HCT116 (cell line): ENCODE data around the gene GDF10. TPM values are rescaled to one million over a fixed set of nuclear protein-coding genes. Genes with fewer than 3 reads are reported as not detected.

Experiments
- ATAC-seq: fragments of 200-7000 bp; cut with Tn5 transposase; 2 replicates; pipeline ENCODE4 v1.9.1; 2020; ENCODE audit warnings: mild to moderate bottlenecking, moderate library complexity
- BruUV-seq: library from RNA; stranded (reverse); fragments of 400-500 nt; replicated peaks from 2 replicates; lab custom pipeline; 2021; lab: Mats Ljungman, UMichigan
- CTCF ChIA-PET: fragments of 300-600 bp; sonication (Branson Sonifier 250); formaldehyde crosslinking; loops from one replicate; lab custom pipeline; 2021; ENCODE audit warnings: antibody characterized with exemption; lab: Charles Lee
- POLR2A ChIA-PET: fragments of 300-600, 350-600 bp; sonication (Branson Sonifier 250); formaldehyde crosslinking; loops from one replicate; lab custom pipeline; 2021; ENCODE audit warnings: antibody characterized with exemption; lab: Charles Lee
- RAD21 ChIA-PET, 2 experiments: fragments of 300-600 bp; sonication (Branson Sonifier 250); formaldehyde crosslinking; loops; one replicate each; lab custom pipeline; 2023; ENCODE audit warnings: low total read pairs in 2 of 2; ENCODE audit not compliant: uncharacterized antibody in 2 of 2, unreplicated experiment in 2 of 2, low non-redundant PET in 1 of 2; lab: Charles Lee
- DNase-seq: peaks from one replicate; pipeline ENCODE4 v3.0.0-alpha.2; 2010; ENCODE audit warnings: low read depth, low spot score
- H2AFZ ChIP-seq: fragments of 200-600 bp; shearing (Covaris generic), sonication (generic); 2 replicates; pipeline ENCODE4 v1.6.1; 2017; ENCODE audit warnings: low read depth, mixed run types, mixed read lengths, antibody characterized with exemption, low read length; ENCODE audit not compliant: poor library complexity, severe bottlenecking
- H3K27ac ChIP-seq: 2 replicates; pipeline ENCODE4 v1.5.1; 2012; ENCODE audit warnings: low read depth, low read length
- H3K27me3 ChIP-seq: fragments of 200-600 bp; sonication (generic); 2 replicates; pipeline ENCODE4 v1.6.1; 2016; ENCODE audit warnings: mixed run types, low read length, mixed read lengths; ENCODE audit not compliant: insufficient read depth
- H3K36me3 ChIP-seq, 2 experiments: fragments of 200-500 bp in 1 of 2; fragments of 200-600 bp in 1 of 2; sonication (Bioruptor generic) in 1 of 2; sonication (generic) in 1 of 2; 2 replicates each; pipeline versions ENCODE4 v1.5.1 to v1.6.1; 2014 to 2016; ENCODE audit warnings: low read length in 2 of 2, inconsistent platforms in 1 of 2, mixed read lengths in 1 of 2, mixed run types in 1 of 2; ENCODE audit not compliant: insufficient read depth in 2 of 2, control insufficient read depth in 1 of 2
- H3K4me1 ChIP-seq, 2 experiments: fragments of 200-600 bp in 1 of 2; sonication (generic) in 1 of 2; 2 replicates each; pipeline versions ENCODE4 v1.5.1 to v1.6.1; 2012 to 2017; ENCODE audit warnings: low read length in 2 of 2, inconsistent platforms in 1 of 2, mild to moderate bottlenecking in 1 of 2, mixed read lengths in 1 of 2, mixed run types in 1 of 2, moderate library complexity in 1 of 2; ENCODE audit not compliant: insufficient read depth in 2 of 2, control insufficient read depth in 1 of 2
- H3K4me2 ChIP-seq: fragments of 200-600 bp; sonication (generic); 2 replicates; pipeline ENCODE4 v1.6.1; 2017; ENCODE audit warnings: mixed run types, low read length, mixed read lengths
- H3K4me3 ChIP-seq, 2 experiments: fragments of 200-600 bp in 1 of 2; sonication (generic) in 1 of 2; replicated peaks in 1 of 2; 2 replicates each; pipeline ENCODE4 v1.5.1; 2011 to 2016; ENCODE audit warnings: low read length in 2 of 2, control low read depth in 1 of 2, low read depth in 1 of 2, mild to moderate bottlenecking in 1 of 2, mixed read lengths in 1 of 2, mixed run types in 1 of 2
- H3K79me2 ChIP-seq: fragments of 200-600 bp; sonication (generic); 2 replicates; pipeline ENCODE4 v1.6.1; 2017; ENCODE audit warnings: mild to moderate bottlenecking, mixed run types, low read length, moderate library complexity, mixed read lengths; ENCODE audit not compliant: insufficient read depth
- H3K9ac ChIP-seq: fragments of 200-600 bp; sonication (generic); 2 replicates; pipeline ENCODE4 v1.6.1; 2016; ENCODE audit warnings: low read length, mixed read lengths
- H3K9me2 ChIP-seq: fragments of 200-600 bp; sonication (generic), shearing (Covaris generic); 2 replicates; pipeline ENCODE4 v1.6.1; 2017; ENCODE audit warnings: mixed run types, mild to moderate bottlenecking, moderate library complexity; ENCODE audit not compliant: insufficient read depth
- H3K9me3 ChIP-seq, 2 experiments: fragments of 200-500 bp in 1 of 2; fragments of 200-600 bp in 1 of 2; sonication (Bioruptor generic) in 1 of 2; sonication (generic) in 1 of 2; 2 replicates each; pipeline ENCODE4 v1.6.1; 2014 to 2017; ENCODE audit warnings: low read length in 2 of 2, mixed read lengths in 2 of 2, inconsistent platforms in 1 of 2, low read depth in 1 of 2, mild to moderate bottlenecking in 1 of 2, mixed run types in 1 of 2, moderate library complexity in 1 of 2; ENCODE audit not compliant: control insufficient read depth in 1 of 2, insufficient read depth in 1 of 2
- H4K20me1 ChIP-seq: fragments of 200-600 bp; sonication (generic), shearing (Covaris generic); 2 replicates; pipeline ENCODE4 v1.6.1; 2017; ENCODE audit warnings: mixed run types, mild to moderate bottlenecking, moderate library complexity; ENCODE audit not compliant: insufficient read depth
- EGR1 ChIP-seq: IDR thresholded peaks from 2 replicates; pipeline ENCODE4 v1.6.1; 2012; ENCODE audit warnings: low read depth
- JUND ChIP-seq: IDR thresholded peaks from 2 replicates; pipeline ENCODE4 v1.6.1; 2012
- RAD21 ChIP-seq: IDR thresholded peaks from 2 replicates; pipeline ENCODE4 v1.6.1; 2012; ENCODE audit warnings: low read depth, mild to moderate bottlenecking
- SIN3A ChIP-seq: IDR thresholded peaks from 2 replicates; pipeline ENCODE4 v1.6.1; 2012; ENCODE audit warnings: low read depth
- ZBTB33 ChIP-seq: IDR thresholded peaks from 2 replicates; pipeline ENCODE4 v1.6.1; 2011; ENCODE audit warnings: mild to moderate bottlenecking, low read length, moderate library complexity; ENCODE audit not compliant: insufficient replicate concordance; ENCODE audit errors: extremely low read depth
- intact Hi-C: fragments of 100-400 bp; cut with micrococcal nuclease; formaldehyde crosslinking; loops from 2 replicates; pipeline ENCODE4 v1.10.0; 2022
- total RNA-seq: library from RNA; stranded (reverse); gene quantifications from one replicate; pipeline ENCODE4 v1.2.1, GENCODE V29; 2021; ENCODE audit not compliant: unreplicated experiment

Gene GDF10
- total RNA-seq, 1 experiment from 2014 or later: not detected

GRCh38 chr10:47303105-47303504 lies 3.1 kb downstream of the GDF10 start (continued):
- no peak for TF ChIP-seq ZBTB33
- no peak for TF ChIP-seq JUND

DNA sequence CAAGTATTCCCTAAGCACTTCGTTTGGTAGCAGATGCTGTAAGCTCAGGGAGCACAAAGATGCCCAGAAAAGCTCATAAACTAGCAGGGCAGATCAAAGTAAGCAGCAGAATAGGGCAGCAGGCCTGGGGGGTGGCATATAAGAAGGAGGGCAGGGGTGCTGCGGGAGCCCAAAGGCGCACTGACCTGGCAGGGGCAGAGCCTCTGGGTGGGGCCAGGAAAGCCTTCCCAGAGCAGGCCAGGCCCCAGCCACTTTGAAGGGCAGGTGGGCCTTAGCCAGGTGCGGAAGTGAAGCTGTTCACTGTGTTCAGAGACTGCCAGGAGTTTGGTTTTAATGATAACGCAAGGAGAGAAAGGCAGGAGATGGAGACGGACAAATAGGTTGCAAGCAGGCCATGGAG lies 3.9 kb downstream of the GDF10 start:
- DNase-seq: no peak
- ChIA-PET RAD21 (no interaction called here), CTCF (no interaction called here), POLR2A (no interaction called here)
- no peak overlapping the region for H3K9ac ChIP-seq
- ATAC-seq: no peak
- BruUV-seq: no TSS peak
- H4K20me1 ChIP-seq: no peaks in the 10 kb centered on the region
- H3K27me3 ChIP-seq: peaks cover 20% of the 10 kb centered on the region; the same call in 1 of the 2 replicates
- no peaks in the 10 kb centered on the region for H3K9me3 ChIP-seq
- H3K79me2 ChIP-seq: no peaks in the 10 kb centered on the region
- H3K4me1 ChIP-seq: no peaks in the 10 kb centered on the region
- H3K4me2 ChIP-seq: no peak overlapping the region
- H3K27ac ChIP-seq: no peak overlapping the region
- no peaks in the 10 kb centered on the region for H3K36me3 ChIP-seq
- H3K9me2 ChIP-seq: no peaks in the 10 kb centered on the region
- TF ChIP-seq ZBTB33: no peak
- TF ChIP-seq SIN3A: no peak
- no peak for TF ChIP-seq EGR1
- TF ChIP-seq RAD21: no peak
- H3K4me3 ChIP-seq: no peak overlapping the region
- intact Hi-C loops: no loop called here
- no peak overlapping the region for H2AFZ ChIP-seq
